HCT116 (cell line): ENCODE data around the gene ATP2B1. TPM values are rescaled to one million over a fixed set of nuclear protein-coding genes. Genes with fewer than 3 reads are reported as not detected.

ENCODE experiments used
- ATAC-seq: fragments of 200-7000 bp; cut with Tn5 transposase; 2 replicates; pipeline ENCODE4 v1.9.1; 2020; ENCODE audit warnings: mild to moderate bottlenecking, moderate library complexity
- BruUV-seq: library from RNA; stranded (reverse); fragments of 400-500 nt; replicated peaks from 2 replicates; lab custom pipeline; 2021; lab: Mats Ljungman, UMichigan
- CTCF ChIA-PET: fragments of 300-600 bp; sonication (Branson Sonifier 250); formaldehyde crosslinking; loops from one replicate; lab custom pipeline; 2021; ENCODE audit warnings: antibody characterized with exemption; lab: Charles Lee
- POLR2A ChIA-PET: fragments of 300-600, 350-600 bp; sonication (Branson Sonifier 250); formaldehyde crosslinking; loops from one replicate; lab custom pipeline; 2021; ENCODE audit warnings: antibody characterized with exemption; lab: Charles Lee
- RAD21 ChIA-PET, 2 experiments: fragments of 300-600 bp; sonication (Branson Sonifier 250); formaldehyde crosslinking; loops; one replicate each; lab custom pipeline; 2023; ENCODE audit warnings: low total read pairs in 2 of 2; ENCODE audit not compliant: uncharacterized antibody in 2 of 2, unreplicated experiment in 2 of 2, low non-redundant PET in 1 of 2; lab: Charles Lee
- DNase-seq: peaks from one replicate; pipeline ENCODE4 v3.0.0-alpha.2; 2010; ENCODE audit warnings: low read depth, low spot score
- H2AFZ ChIP-seq: fragments of 200-600 bp; shearing (Covaris generic), sonication (generic); 2 replicates; pipeline ENCODE4 v1.6.1; 2017; ENCODE audit warnings: low read depth, mixed run types, mixed read lengths, antibody characterized with exemption, low read length; ENCODE audit not compliant: poor library complexity, severe bottlenecking
- H3K27ac ChIP-seq: 2 replicates; pipeline ENCODE4 v1.5.1; 2012; ENCODE audit warnings: low read depth, low read length
- H3K27me3 ChIP-seq: fragments of 200-600 bp; sonication (generic); 2 replicates; pipeline ENCODE4 v1.6.1; 2016; ENCODE audit warnings: mixed run types, low read length, mixed read lengths; ENCODE audit not compliant: insufficient read depth
- H3K36me3 ChIP-seq, 2 experiments: fragments of 200-500 bp in 1 of 2; fragments of 200-600 bp in 1 of 2; sonication (Bioruptor generic) in 1 of 2; sonication (generic) in 1 of 2; 2 replicates each; pipeline versions ENCODE4 v1.5.1 to v1.6.1; 2014 to 2016; ENCODE audit warnings: low read length in 2 of 2, inconsistent platforms in 1 of 2, mixed read lengths in 1 of 2, mixed run types in 1 of 2; ENCODE audit not compliant: insufficient read depth in 2 of 2, control insufficient read depth in 1 of 2
- H3K4me1 ChIP-seq, 2 experiments: fragments of 200-600 bp in 1 of 2; sonication (generic) in 1 of 2; 2 replicates each; pipeline versions ENCODE4 v1.5.1 to v1.6.1; 2012 to 2017; ENCODE audit warnings: low read length in 2 of 2, inconsistent platforms in 1 of 2, mild to moderate bottlenecking in 1 of 2, mixed read lengths in 1 of 2, mixed run types in 1 of 2, moderate library complexity in 1 of 2; ENCODE audit not compliant: insufficient read depth in 2 of 2, control insufficient read depth in 1 of 2
- H3K4me2 ChIP-seq: fragments of 200-600 bp; sonication (generic); 2 replicates; pipeline ENCODE4 v1.6.1; 2017; ENCODE audit warnings: mixed run types, low read length, mixed read lengths
- H3K4me3 ChIP-seq, 2 experiments: fragments of 200-600 bp in 1 of 2; sonication (generic) in 1 of 2; replicated peaks in 1 of 2; 2 replicates each; pipeline ENCODE4 v1.5.1; 2011 to 2016; ENCODE audit warnings: low read length in 2 of 2, control low read depth in 1 of 2, low read depth in 1 of 2, mild to moderate bottlenecking in 1 of 2, mixed read lengths in 1 of 2, mixed run types in 1 of 2
- H3K79me2 ChIP-seq: fragments of 200-600 bp; sonication (generic); 2 replicates; pipeline ENCODE4 v1.6.1; 2017; ENCODE audit warnings: mild to moderate bottlenecking, mixed run types, low read length, moderate library complexity, mixed read lengths; ENCODE audit not compliant: insufficient read depth
- H3K9ac ChIP-seq: fragments of 200-600 bp; sonication (generic); 2 replicates; pipeline ENCODE4 v1.6.1; 2016; ENCODE audit warnings: low read length, mixed read lengths
- H3K9me2 ChIP-seq: fragments of 200-600 bp; sonication (generic), shearing (Covaris generic); 2 replicates; pipeline ENCODE4 v1.6.1; 2017; ENCODE audit warnings: mixed run types, mild to moderate bottlenecking, moderate library complexity; ENCODE audit not compliant: insufficient read depth
- H3K9me3 ChIP-seq, 2 experiments: fragments of 200-500 bp in 1 of 2; fragments of 200-600 bp in 1 of 2; sonication (Bioruptor generic) in 1 of 2; sonication (generic) in 1 of 2; 2 replicates each; pipeline ENCODE4 v1.6.1; 2014 to 2017; ENCODE audit warnings: low read length in 2 of 2, mixed read lengths in 2 of 2, inconsistent platforms in 1 of 2, low read depth in 1 of 2, mild to moderate bottlenecking in 1 of 2, mixed run types in 1 of 2, moderate library complexity in 1 of 2; ENCODE audit not compliant: control insufficient read depth in 1 of 2, insufficient read depth in 1 of 2
- H4K20me1 ChIP-seq: fragments of 200-600 bp; sonication (generic), shearing (Covaris generic); 2 replicates; pipeline ENCODE4 v1.6.1; 2017; ENCODE audit warnings: mixed run types, mild to moderate bottlenecking, moderate library complexity; ENCODE audit not compliant: insufficient read depth
- CEBPB ChIP-seq: IDR thresholded peaks from 2 replicates; pipeline ENCODE4 v1.6.1; 2012; ENCODE audit warnings: low read depth
- EGR1 ChIP-seq: IDR thresholded peaks from 2 replicates; pipeline ENCODE4 v1.6.1; 2012; ENCODE audit warnings: low read depth
- ELF1 ChIP-seq: IDR thresholded peaks from 2 replicates; pipeline ENCODE4 v1.6.1; 2012; ENCODE audit warnings: low read depth, borderline replicate concordance
- EZH2 ChIP-seq: fragments of 200-600 bp; sonication (generic); IDR thresholded peaks from 2 replicates; pipeline ENCODE4 v1.6.1; 2017; ENCODE audit warnings: antibody characterized with exemption, mixed run types
- EZH2phosphoT487 ChIP-seq: fragments of 200-600 bp; IDR thresholded peaks from 2 replicates; pipeline ENCODE4 v1.6.1; 2018; ENCODE audit warnings: antibody characterized with exemption, borderline replicate concordance
- POLR2AphosphoS5 ChIP-seq: IDR thresholded peaks from 2 replicates; pipeline ENCODE4 v1.6.1; 2011; ENCODE audit warnings: mild to moderate bottlenecking, low read depth, low read length, moderate library complexity
- RAD21 ChIP-seq: IDR thresholded peaks from 2 replicates; pipeline ENCODE4 v1.6.1; 2012; ENCODE audit warnings: low read depth, mild to moderate bottlenecking
- REST ChIP-seq: IDR thresholded peaks from 2 replicates; pipeline ENCODE4 v1.6.1; 2012; ENCODE audit warnings: low read depth
- SP1 ChIP-seq: IDR thresholded peaks from 2 replicates; pipeline ENCODE4 v1.6.1; 2012; ENCODE audit warnings: low read depth
- SRF ChIP-seq: IDR thresholded peaks from 2 replicates; pipeline ENCODE4 v1.6.1; 2012; ENCODE audit warnings: low read depth
- TCF7L2 ChIP-seq: IDR thresholded peaks from 2 replicates; pipeline ENCODE4 v1.7.0; 2011; ENCODE audit warnings: borderline replicate concordance, inconsistent platforms; ENCODE audit not compliant: insufficient read depth, insufficient read length; ENCODE audit errors: extremely low read depth
- ZFX ChIP-seq: fragments of 450-650 bp; IDR thresholded peaks from 2 replicates; pipeline ENCODE4 v1.6.1; 2017
- ZNF274 ChIP-seq: fragments of 200-500 bp; sonication (Bioruptor generic); IDR thresholded peaks from 2 replicates; pipeline ENCODE4 v1.6.1; 2014; ENCODE audit warnings: mild to moderate bottlenecking, low read depth, low read length, inconsistent platforms
- intact Hi-C: fragments of 100-400 bp; cut with micrococcal nuclease; formaldehyde crosslinking; loops from 2 replicates; pipeline ENCODE4 v1.10.0; 2022
- total RNA-seq: library from RNA; stranded (reverse); gene quantifications from one replicate; pipeline ENCODE4 v1.2.1, GENCODE V29; 2021; ENCODE audit not compliant: unreplicated experiment

The ATP2B1 gene
- total RNA-seq, 1 experiment from 2014 or later: 62.4 TPM

DNA sequence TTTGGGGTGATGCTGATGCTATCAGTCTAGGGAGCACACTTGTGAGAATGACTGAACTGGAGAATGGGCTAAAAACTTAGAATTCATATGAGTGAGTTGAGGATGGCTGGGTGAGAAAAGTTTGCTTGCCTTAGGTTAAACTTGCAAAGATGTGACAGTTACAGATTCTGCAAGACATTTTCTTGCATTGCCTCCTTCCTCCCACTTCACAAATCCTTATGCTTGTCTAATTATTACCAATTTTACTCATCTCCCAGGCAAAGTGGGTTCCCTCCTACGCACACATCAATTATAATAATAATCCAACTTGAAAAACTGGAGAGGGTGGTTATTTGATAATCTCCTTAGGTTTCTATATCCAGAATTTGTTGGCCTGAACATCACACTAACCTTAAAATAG lies 50.9 kb downstream of the ATP2B1 start:
- CTCF ChIA-PET: no interaction called here
- no TSS peak for BruUV-seq

More for the DNA sequence above, 50.9 kb downstream of the ATP2B1 start:
- H3K9ac ChIP-seq: no peak overlapping the region
- peaks cover 74% of the 10 kb centered on the region for H3K79me2 ChIP-seq
- no peak for ATAC-seq
- ChIA-PET RAD21 (no interaction called here), POLR2A (no interaction called here)
- H3K9me3 ChIP-seq: no peaks in the 10 kb centered on the region
- H4K20me1 ChIP-seq: peaks cover 8% of the 10 kb centered on the region; the same call in 1 of the 2 replicates
- H3K27ac ChIP-seq: no peak overlapping the region
- no peaks in the 10 kb centered on the region for H3K27me3 ChIP-seq
- H2AFZ ChIP-seq: no peak overlapping the region
- H3K36me3 ChIP-seq: no peaks in the 10 kb centered on the region
- intact Hi-C loops: no loop called here
- H3K4me2 ChIP-seq: no peak overlapping the region
- no peak for TF ChIP-seq SP1
- TF ChIP-seq EZH2phosphoT487: no peak
- TF ChIP-seq SRF: no peak
- no peak for TF ChIP-seq ZFX
- TF ChIP-seq ELF1: no peak
- no peak for TF ChIP-seq EGR1
- TF ChIP-seq REST: no peak
- no peak for TF ChIP-seq ZNF274
- no peak for TF ChIP-seq TCF7L2
- no peak for TF ChIP-seq EZH2
- no peak for TF ChIP-seq CEBPB
- TF ChIP-seq RAD21: no peak
- no peak for TF ChIP-seq POLR2AphosphoS5
- no peak for DNase-seq
- no peaks in the 10 kb centered on the region for H3K9me2 ChIP-seq
- no peak overlapping the region for H3K4me3 ChIP-seq
- H3K4me1 ChIP-seq: no peaks in the 10 kb centered on the region
